Endothelial cell (in vitro differentiated cells): Measurements from ENCODE around the gene RAB8B. TPM values are rescaled to one million over a fixed set of nuclear protein-coding genes. Genes with fewer than 3 reads are reported as not detected.

Experiments used
- DNase-seq: peaks from one replicate; pipeline ENCODE4 v3.0.0; 2021; ENCODE audit warnings: low spot score
- H3K27ac Mint-ChIP-seq: one replicate; pipeline ENCODE4 v1.8.0; 2021; ENCODE audit warnings: mixed read lengths, inconsistent platforms; ENCODE audit not compliant: unreplicated experiment
- H3K27me3 Mint-ChIP-seq: one replicate; pipeline ENCODE4 v1.8.0; 2021; ENCODE audit warnings: mild to moderate bottlenecking, moderate library complexity, mixed read lengths, inconsistent platforms; ENCODE audit not compliant: unreplicated experiment
- H3K36me3 Mint-ChIP-seq: one replicate; pipeline ENCODE4 v1.8.0; 2021; ENCODE audit warnings: mild to moderate bottlenecking, low read depth, mixed read lengths, inconsistent platforms; ENCODE audit not compliant: unreplicated experiment
- H3K4me1 Mint-ChIP-seq: one replicate; pipeline ENCODE4 v1.8.0; 2021; ENCODE audit warnings: mild to moderate bottlenecking, mixed read lengths, inconsistent platforms; ENCODE audit not compliant: unreplicated experiment
- H3K4me3 Mint-ChIP-seq: one replicate; pipeline ENCODE4 v1.8.0; 2021; ENCODE audit warnings: mild to moderate bottlenecking, mixed read lengths, inconsistent platforms; ENCODE audit not compliant: unreplicated experiment
- H3K9me3 Mint-ChIP-seq: one replicate; pipeline ENCODE4 v1.8.0; 2021; ENCODE audit warnings: mixed read lengths, inconsistent platforms; ENCODE audit not compliant: unreplicated experiment
- total RNA-seq: library from RNA; stranded (reverse); fragmentation: NEBNext Ultra II Directional; extraction: Animal tissue kit (Norgen Biotek cat#: 25700); gene quantifications from one replicate; pipeline ENCODE4 v1.2.1, GENCODE V29; 2021; ENCODE audit not compliant: unreplicated experiment
- TF ChIP-seq, protein P1 (sequence below): fragments of 200-600 bp; sonication (generic); IDR thresholded peaks from one replicate; pipeline ENCODE4 v1.5.0; 2021; ENCODE audit warnings: antibody characterized with exemption; ENCODE audit not compliant: unreplicated experiment

Gene RAB8B
- total RNA-seq, 1 donor from 2014 or later, result 92.9 TPM

DNA sequence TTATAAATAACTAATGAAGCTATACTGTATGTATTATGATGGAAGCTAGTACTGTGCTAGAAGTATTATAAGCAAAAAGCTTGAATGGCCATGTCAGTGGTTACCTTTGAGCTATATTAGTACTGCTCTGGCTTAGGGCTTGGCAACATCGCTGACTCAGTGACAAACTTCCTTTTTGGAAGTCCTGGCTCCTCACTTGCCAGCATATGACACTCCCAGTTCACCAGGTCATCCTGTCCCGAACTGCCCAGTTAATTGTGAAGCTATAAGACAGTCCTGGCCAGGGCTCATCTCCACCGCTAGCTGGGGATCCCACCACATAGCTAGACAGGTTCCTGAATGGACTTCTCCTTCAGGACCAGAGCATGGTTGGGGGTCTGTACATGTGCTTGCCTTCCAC is 31.9 kb downstream of the RAB8B start:
- no peak overlapping the region for H3K4me3 Mint-ChIP-seq
- DNase-seq, result no peak
- no peaks in the 10 kb centered on the region for H3K27me3 Mint-ChIP-seq
- H3K9me3 Mint-ChIP-seq, result no peaks in the 10 kb centered on the region
- H3K27ac Mint-ChIP-seq, result peak overlapping the region; percentile 36
- H3K36me3 Mint-ChIP-seq, result peaks cover 2% of the 10 kb centered on the region
- TF ChIP-seq, protein P1, sequence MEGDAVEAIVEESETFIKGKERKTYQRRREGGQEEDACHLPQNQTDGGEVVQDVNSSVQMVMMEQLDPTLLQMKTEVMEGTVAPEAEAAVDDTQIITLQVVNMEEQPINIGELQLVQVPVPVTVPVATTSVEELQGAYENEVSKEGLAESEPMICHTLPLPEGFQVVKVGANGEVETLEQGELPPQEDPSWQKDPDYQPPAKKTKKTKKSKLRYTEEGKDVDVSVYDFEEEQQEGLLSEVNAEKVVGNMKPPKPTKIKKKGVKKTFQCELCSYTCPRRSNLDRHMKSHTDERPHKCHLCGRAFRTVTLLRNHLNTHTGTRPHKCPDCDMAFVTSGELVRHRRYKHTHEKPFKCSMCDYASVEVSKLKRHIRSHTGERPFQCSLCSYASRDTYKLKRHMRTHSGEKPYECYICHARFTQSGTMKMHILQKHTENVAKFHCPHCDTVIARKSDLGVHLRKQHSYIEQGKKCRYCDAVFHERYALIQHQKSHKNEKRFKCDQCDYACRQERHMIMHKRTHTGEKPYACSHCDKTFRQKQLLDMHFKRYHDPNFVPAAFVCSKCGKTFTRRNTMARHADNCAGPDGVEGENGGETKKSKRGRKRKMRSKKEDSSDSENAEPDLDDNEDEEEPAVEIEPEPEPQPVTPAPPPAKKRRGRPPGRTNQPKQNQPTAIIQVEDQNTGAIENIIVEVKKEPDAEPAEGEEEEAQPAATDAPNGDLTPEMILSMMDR, result no peak
- peaks cover 26% of the 10 kb centered on the region for H3K4me1 Mint-ChIP-seq

DNA sequence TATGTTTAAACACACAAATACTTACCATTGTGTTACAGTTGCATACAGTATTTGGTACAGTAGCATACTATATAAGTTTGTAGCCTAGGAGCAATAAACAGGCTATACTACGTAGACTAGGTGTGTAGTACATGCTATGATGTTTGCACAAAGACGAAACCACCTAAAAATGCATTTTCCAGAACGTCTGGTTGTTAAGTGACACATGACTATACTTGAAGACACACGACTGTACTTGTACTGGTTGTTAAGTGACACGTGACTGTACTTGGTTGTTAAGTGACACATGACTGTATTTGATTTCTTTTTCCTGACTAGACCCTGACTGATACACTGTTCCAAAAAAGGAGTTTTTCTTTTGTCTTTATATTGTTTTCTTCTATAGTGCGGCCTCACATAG is 34.1 kb downstream of the RAB8B start:
- H3K27ac Mint-ChIP-seq, result no peak overlapping the region
- TF ChIP-seq, protein P1, result no peak
- H3K4me1 Mint-ChIP-seq, result peaks cover 37% of the 10 kb centered on the region
- H3K27me3 Mint-ChIP-seq, result peaks cover 2% of the 10 kb centered on the region
- H3K4me3 Mint-ChIP-seq, result no peak overlapping the region
- H3K9me3 Mint-ChIP-seq, result no peaks in the 10 kb centered on the region
- peaks cover 4% of the 10 kb centered on the region for H3K36me3 Mint-ChIP-seq
- no peak for DNase-seq

DNA sequence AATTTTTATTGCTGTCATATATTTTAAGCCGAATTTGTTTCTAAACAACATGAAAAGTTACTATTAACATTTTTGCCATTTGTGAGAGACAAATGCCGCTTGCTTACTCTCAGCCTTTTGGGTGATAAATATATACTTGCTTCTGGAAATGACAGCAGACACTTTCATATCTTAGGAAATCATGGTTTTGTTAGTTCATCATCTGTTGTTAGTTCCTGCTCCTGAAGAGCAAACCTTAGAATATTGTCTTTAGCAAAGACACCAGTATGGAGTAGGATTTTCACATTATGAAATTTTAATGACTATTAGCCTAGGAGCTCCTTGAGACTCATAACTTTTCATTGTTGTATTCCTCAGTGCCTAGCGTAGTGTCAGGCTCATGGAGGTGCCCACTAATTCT is 36.0 kb downstream of the RAB8B start:
- H3K4me1 Mint-ChIP-seq, result peaks cover 35% of the 10 kb centered on the region
- H3K27ac Mint-ChIP-seq, result no peak overlapping the region
- TF ChIP-seq, protein P1, result no peak
- peaks cover 2% of the 10 kb centered on the region for H3K27me3 Mint-ChIP-seq
- H3K9me3 Mint-ChIP-seq, result no peaks in the 10 kb centered on the region
- H3K36me3 Mint-ChIP-seq, result peaks cover 4% of the 10 kb centered on the region
- DNase-seq, result no peak
- no peak overlapping the region for H3K4me3 Mint-ChIP-seq

DNA sequence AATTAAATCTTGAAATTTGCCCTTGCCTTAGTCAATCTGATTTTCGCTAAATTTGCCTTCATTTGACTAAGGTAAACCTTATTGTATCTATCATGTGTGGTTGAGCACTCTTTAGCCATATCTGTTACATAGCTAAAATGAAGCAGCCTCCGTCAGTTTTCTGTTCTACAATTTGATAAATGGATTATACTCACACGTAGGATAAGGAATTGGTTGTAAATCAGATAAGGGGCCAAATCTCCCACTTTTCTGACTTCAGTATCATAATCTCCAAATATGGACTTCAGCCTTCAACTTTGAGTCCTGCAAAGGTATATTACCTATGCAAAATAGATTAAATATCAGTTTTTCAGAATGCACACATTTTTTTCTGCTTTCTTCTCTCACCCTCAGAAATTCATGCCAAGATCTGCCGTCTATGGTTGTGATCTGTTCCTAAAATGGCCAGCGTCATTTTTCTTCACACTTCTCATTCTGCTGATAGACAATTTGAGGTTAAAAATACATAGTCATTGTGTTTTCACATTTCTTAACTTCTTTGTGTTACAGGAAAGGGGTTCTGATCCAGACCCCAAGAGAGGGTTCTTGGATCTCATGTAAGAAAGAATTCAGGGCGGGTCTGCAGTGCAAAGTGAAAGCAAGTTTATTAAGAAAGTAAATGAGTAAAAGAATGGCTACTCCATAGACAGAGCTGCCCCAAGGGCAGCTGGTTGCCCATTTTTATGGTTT is 36.9 kb downstream of the RAB8B start:
- Mint-ChIP-seq H3K36me3 (peaks cover 4% of the 10 kb centered on the region), H3K4me1 (peaks cover 30% of the 10 kb centered on the region), H3K4me3 (no peak overlapping the region), H3K27me3 (peaks cover 2% of the 10 kb centered on the region), H3K9me3 (no peaks in the 10 kb centered on the region), H3K27ac (no peak overlapping the region)
- no peak for DNase-seq
- TF ChIP-seq, protein P1, result no peak

DNA sequence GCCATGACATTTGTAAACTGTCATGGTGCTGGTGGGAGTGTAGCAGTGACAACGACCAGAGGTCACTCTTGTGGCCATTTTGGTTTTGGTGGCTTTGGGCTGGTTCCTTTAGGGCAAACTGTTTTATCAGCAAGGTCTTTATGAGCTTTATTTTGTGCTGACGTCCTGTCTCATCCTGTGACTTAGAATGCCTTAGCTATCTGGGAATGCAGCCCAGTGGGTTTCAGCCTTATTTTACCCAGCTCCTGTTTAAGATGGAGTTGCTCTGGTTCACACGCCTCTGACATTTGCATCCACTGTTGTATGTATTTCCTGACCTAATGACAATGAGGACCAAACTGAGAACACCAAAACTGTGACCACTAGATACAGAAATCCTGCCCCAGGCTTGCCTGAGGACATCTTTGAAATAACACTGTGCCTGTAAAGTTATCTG is 37.6 kb downstream of the RAB8B start:
- Mint-ChIP-seq H3K36me3 (peaks cover 4% of the 10 kb centered on the region), H3K4me3 (no peak overlapping the region), H3K27me3 (peaks cover 2% of the 10 kb centered on the region), H3K4me1 (peaks cover 31% of the 10 kb centered on the region), H3K27ac (peak overlapping the region; percentile 39), H3K9me3 (no peaks in the 10 kb centered on the region)
- TF ChIP-seq, protein P1, result no peak
- DNase-seq, result no peak
